ENCODE measurements around the gene NAT10. TPM values are rescaled to one million over a fixed set of nuclear protein-coding genes. Genes with fewer than 3 reads are reported as not detected.

NAT10 gene
- total and polyA plus RNA-seq, 2 experiments from 2014 or later, result 44.1 to 58.8 TPM

GRCh38 chr11:34086554-34087283 lies 18.7 kb upstream of the NAT10 start:
- H3K27me3 Mint-ChIP-seq (ENCODE audit: insufficient read depth, low read depth, poor library complexity), result no peaks in the 10 kb centered on the region
- no peak overlapping the region for H3K4me3 ChIP-seq
- H3K4me3 Mint-ChIP-seq, result no peak overlapping the region
- H4K20me1 ChIP-seq (replicated peaks; ENCODE audit: insufficient read depth), result peaks cover 61% of the 10 kb centered on the region
- H3K4me1 Mint-ChIP-seq, result no peaks in the 10 kb centered on the region
- no peak overlapping the region for H3K27ac Mint-ChIP-seq
- peaks cover 97% of the 10 kb centered on the region for H3K36me3 ChIP-seq (ENCODE audit: insufficient read depth)
- H3K79me2 ChIP-seq (replicated peaks; ENCODE audit: insufficient read depth), result peaks cover 77% of the 10 kb centered on the region
- H3K27me3 ChIP-seq (ENCODE audit: insufficient read depth), result no peaks in the 10 kb centered on the region
- peaks cover 93% of the 10 kb centered on the region for H3K36me3 Mint-ChIP-seq (ENCODE audit: low read depth)
- H3K9me3 Mint-ChIP-seq, result no peaks in the 10 kb centered on the region
- DNase-seq (ENCODE audit: low spot score) (no peak), ATAC-seq (no peak)
- no peaks in the 10 kb centered on the region for H3K9me2 ChIP-seq (ENCODE audit: insufficient read depth)
- no peaks in the 10 kb centered on the region for H3K4me1 ChIP-seq (ENCODE audit: insufficient read depth)
- peaks cover 9% of the 10 kb centered on the region; the same call in 1 of the 2 replicates for H3F3A ChIP-seq (replicated peaks; ENCODE audit: low read depth)
- TF ChIP-seq POLR2AphosphoS5 (IDR thresholded peaks at IDR 0.05; ENCODE audit: low read depth), result no peak
- no peak for TF ChIP-seq ZNF114 (CRISPR knock-in tag; IDR thresholded peaks at IDR 0.05)
- no peak for TF ChIP-seq CREB1 (CRISPR knock-in tag; IDR thresholded peaks at IDR 0.05; ENCODE audit: low read depth)
- no peak for TF ChIP-seq ZNF331 (CRISPR knock-in tag; IDR thresholded peaks at IDR 0.05; ENCODE audit: low read depth)
- no peak for TF ChIP-seq ZNF462 (CRISPR knock-in tag; IDR thresholded peaks at IDR 0.05)
- no peak for TF ChIP-seq EZH2phosphoT487 (IDR thresholded peaks at IDR 0.05; ENCODE audit: unreplicated experiment)
- TF ChIP-seq NANOG (IDR thresholded peaks at IDR 0.05; ENCODE audit: borderline replicate concordance), result no peak
- TF ChIP-seq ETS1 (IDR thresholded peaks at IDR 0.05), result no peak
- no peak overlapping the region for H3K4me2 ChIP-seq
- no peak overlapping the region for H3K27ac ChIP-seq (ENCODE audit: low read depth)
- H2AFZ ChIP-seq, result no peak overlapping the region
